H1 (cell line): Measurements from ENCODE around the gene LRCH3. TPM values are rescaled to one million over a fixed set of nuclear protein-coding genes. Genes with fewer than 3 reads are reported as not detected.

ENCODE experiments used
- CHD2 ChIP-seq: IDR thresholded peaks from 2 replicates; pipeline ENCODE4 v1.6.1; 2012; ENCODE audit warnings: low read length, improper control_type of control experiment
- CREB1 ChIP-seq: IDR thresholded peaks from 2 replicates; pipeline ENCODE4 v1.6.1; 2012; ENCODE audit warnings: inconsistent platforms
- GTF2F1 ChIP-seq: IDR thresholded peaks from 2 replicates; pipeline ENCODE4 v1.6.1; 2012; ENCODE audit warnings: low read depth, low read length, improper control_type of control experiment, borderline replicate concordance
- NANOG ChIP-seq: IDR thresholded peaks from 2 replicates; pipeline ENCODE4 v1.6.1; 2011; ENCODE audit warnings: low read length, low read depth, mild to moderate bottlenecking, inconsistent platforms; ENCODE audit not compliant: insufficient read depth, poor library complexity, severe bottlenecking
- SIRT6 ChIP-seq: IDR thresholded peaks from one replicate; pipeline ENCODE4 v1.7.1; 2012; ENCODE audit warnings: low read length, inconsistent platforms
- SP4 ChIP-seq: IDR thresholded peaks from 2 replicates; pipeline ENCODE4 v1.6.1; 2012; ENCODE audit warnings: low read length, inconsistent platforms
- polyA plus RNA-seq, 7 experiments: library from polyadenylated mRNA; depleted of rRNA in 3 of 7; stranded (reverse) in 5 of 7; unstranded in 2 of 7; fragments of >200 nt in 5 of 7; fragments of 200-250 nt in 2 of 7; gene quantifications; 1 replicate in 5 of 7; 2 replicates in 1 of 7; 4 replicates in 1 of 7; pipeline versions ENCODE4 v1.2.1 to v1.2.3, GENCODE V29; 2011 to 2013; ENCODE audit warnings: missing spikeins in 2 of 7, mixed read lengths in 2 of 7
- total RNA-seq: library from RNA; stranded (reverse); fragmentation: NEBNext Ultra II Directional; extraction: Animal tissue kit (Norgen Biotek cat#: 25700); gene quantifications from 2 replicates; pipeline ENCODE4 v1.2.1, GENCODE V29; 2021
- TF ChIP-seq, protein P1 (sequence below): fragments of 300-600 bp; sonication (generic); IDR thresholded peaks from 2 replicates; pipeline ENCODE4 v1.7.1; 2012; ENCODE audit warnings: low read length, moderate library complexity, mild to moderate bottlenecking, inconsistent platforms; ENCODE audit not compliant: insufficient replicate concordance

The LRCH3 gene
- total and polyA plus RNA-seq, 2 of the 8 experiments (the other 6 are each of a cell fraction or from before 2014, with no cell fraction given): 58.4 to 66.0 TPM

DNA sequence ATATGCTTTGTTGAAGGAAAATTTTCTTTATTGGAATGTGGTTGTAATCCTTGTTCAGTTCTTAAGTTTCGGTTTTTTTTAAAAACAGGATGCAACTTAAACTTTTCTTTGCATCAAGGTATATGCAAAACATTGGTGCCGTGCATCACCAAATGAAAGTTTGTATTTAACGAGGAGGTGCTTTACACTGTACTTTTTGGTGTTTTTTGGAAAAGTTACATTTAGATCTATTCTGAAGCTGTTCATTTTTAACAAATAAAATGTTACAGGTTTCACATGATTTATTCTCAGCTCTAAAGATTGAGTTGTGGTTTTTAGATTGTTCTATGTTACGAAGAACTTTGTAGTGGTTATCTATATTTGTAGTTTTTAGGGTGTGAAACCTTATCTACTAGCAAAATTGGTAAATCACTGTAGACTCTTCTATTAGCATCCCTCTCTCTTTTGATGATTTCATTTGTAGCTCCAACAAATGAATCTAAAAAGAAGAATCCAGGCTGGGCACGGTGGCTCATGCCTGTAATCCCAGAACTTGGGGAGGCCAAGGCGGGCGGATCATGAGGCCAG is 7.0 kb upstream of the LRCH3 start (continued):
- TF ChIP-seq, protein P1, sequence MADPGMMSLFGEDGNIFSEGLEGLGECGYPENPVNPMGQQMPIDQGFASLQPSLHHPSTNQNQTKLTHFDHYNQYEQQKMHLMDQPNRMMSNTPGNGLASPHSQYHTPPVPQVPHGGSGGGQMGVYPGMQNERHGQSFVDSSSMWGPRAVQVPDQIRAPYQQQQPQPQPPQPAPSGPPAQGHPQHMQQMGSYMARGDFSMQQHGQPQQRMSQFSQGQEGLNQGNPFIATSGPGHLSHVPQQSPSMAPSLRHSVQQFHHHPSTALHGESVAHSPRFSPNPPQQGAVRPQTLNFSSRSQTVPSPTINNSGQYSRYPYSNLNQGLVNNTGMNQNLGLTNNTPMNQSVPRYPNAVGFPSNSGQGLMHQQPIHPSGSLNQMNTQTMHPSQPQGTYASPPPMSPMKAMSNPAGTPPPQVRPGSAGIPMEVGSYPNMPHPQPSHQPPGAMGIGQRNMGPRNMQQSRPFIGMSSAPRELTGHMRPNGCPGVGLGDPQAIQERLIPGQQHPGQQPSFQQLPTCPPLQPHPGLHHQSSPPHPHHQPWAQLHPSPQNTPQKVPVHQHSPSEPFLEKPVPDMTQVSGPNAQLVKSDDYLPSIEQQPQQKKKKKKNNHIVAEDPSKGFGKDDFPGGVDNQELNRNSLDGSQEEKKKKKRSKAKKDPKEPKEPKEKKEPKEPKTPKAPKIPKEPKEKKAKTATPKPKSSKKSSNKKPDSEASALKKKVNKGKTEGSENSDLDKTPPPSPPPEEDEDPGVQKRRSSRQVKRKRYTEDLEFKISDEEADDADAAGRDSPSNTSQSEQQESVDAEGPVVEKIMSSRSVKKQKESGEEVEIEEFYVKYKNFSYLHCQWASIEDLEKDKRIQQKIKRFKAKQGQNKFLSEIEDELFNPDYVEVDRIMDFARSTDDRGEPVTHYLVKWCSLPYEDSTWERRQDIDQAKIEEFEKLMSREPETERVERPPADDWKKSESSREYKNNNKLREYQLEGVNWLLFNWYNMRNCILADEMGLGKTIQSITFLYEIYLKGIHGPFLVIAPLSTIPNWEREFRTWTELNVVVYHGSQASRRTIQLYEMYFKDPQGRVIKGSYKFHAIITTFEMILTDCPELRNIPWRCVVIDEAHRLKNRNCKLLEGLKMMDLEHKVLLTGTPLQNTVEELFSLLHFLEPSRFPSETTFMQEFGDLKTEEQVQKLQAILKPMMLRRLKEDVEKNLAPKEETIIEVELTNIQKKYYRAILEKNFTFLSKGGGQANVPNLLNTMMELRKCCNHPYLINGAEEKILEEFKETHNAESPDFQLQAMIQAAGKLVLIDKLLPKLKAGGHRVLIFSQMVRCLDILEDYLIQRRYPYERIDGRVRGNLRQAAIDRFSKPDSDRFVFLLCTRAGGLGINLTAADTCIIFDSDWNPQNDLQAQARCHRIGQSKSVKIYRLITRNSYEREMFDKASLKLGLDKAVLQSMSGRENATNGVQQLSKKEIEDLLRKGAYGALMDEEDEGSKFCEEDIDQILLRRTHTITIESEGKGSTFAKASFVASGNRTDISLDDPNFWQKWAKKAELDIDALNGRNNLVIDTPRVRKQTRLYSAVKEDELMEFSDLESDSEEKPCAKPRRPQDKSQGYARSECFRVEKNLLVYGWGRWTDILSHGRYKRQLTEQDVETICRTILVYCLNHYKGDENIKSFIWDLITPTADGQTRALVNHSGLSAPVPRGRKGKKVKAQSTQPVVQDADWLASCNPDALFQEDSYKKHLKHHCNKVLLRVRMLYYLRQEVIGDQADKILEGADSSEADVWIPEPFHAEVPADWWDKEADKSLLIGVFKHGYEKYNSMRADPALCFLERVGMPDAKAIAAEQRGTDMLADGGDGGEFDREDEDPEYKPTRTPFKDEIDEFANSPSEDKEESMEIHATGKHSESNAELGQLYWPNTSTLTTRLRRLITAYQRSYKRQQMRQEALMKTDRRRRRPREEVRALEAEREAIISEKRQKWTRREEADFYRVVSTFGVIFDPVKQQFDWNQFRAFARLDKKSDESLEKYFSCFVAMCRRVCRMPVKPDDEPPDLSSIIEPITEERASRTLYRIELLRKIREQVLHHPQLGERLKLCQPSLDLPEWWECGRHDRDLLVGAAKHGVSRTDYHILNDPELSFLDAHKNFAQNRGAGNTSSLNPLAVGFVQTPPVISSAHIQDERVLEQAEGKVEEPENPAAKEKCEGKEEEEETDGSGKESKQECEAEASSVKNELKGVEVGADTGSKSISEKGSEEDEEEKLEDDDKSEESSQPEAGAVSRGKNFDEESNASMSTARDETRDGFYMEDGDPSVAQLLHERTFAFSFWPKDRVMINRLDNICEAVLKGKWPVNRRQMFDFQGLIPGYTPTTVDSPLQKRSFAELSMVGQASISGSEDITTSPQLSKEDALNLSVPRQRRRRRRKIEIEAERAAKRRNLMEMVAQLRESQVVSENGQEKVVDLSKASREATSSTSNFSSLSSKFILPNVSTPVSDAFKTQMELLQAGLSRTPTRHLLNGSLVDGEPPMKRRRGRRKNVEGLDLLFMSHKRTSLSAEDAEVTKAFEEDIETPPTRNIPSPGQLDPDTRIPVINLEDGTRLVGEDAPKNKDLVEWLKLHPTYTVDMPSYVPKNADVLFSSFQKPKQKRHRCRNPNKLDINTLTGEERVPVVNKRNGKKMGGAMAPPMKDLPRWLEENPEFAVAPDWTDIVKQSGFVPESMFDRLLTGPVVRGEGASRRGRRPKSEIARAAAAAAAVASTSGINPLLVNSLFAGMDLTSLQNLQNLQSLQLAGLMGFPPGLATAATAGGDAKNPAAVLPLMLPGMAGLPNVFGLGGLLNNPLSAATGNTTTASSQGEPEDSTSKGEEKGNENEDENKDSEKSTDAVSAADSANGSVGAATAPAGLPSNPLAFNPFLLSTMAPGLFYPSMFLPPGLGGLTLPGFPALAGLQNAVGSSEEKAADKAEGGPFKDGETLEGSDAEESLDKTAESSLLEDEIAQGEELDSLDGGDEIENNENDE: no peak
- TF ChIP-seq CREB1: no peak
- no peak for TF ChIP-seq SP4
- no peak for TF ChIP-seq CHD2
- TF ChIP-seq GTF2F1: no peak
- TF ChIP-seq SIRT6: no peak
- no peak for TF ChIP-seq NANOG
